ENCODE data around the gene ATP1A3.

ATP1A3 gene

DNA sequence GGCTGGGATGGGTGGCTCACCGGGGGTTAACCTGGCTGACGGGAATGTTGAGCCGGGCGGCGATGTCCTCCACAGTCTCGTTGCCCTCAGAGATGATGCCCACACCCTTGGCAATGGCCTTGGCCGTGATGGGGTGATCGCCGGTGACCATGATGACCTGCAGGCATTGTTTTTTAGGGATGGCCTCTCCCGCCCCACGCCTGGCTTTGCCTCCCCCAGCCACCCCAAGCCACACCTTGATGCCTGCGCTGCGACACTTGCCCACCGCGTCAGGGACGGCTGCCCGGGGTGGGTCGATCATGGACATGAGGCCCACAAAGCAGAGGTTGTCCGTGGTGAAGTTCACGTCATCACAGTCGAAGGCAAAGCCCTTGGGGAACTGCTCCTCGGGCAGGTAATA is 16.1 kb downstream of the ATP1A3 start:
- H3K4me1 ChIP-seq (ENCODE audit: control insufficient read depth in 1 of 2, insufficient read depth in 2 of 2, low read length in 2 of 2) = no peaks in the 10 kb centered on the region

DNA sequence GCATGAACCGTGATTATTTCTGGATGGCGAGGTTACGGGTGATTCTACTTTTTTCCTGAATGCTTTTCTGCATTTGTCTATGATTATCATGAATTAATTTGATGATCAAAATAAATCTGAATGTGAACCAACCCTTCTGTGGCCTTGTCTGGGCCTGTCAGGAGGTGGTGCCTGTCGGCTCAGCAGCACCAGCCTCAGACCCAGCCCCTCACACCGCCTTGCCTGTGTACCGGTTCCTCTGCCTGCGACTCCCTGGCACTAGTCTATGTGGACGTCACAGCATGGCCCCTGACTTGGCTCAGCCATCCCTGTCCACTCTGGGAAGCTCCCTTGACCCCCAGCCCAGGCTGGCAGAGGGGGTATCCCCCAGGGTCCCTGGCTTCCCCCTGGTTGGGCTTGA is 19.4 kb downstream of the ATP1A3 start:
- Histone ChIP-seq H3K36me3 (ENCODE audit: control insufficient read depth in 1 of 2, insufficient read depth in 2 of 2, low read length in 2 of 2) (no peaks in the 10 kb centered on the region), H3K9me3 (ENCODE audit: control insufficient read depth in 1 of 2, low read length in 2 of 2) (no peaks in the 10 kb centered on the region), H3K4me1 (ENCODE audit: control insufficient read depth in 1 of 2, insufficient read depth in 2 of 2, low read length in 2 of 2) (no peaks in the 10 kb centered on the region)

More for the DNA sequence above, 16.1 kb downstream of the ATP1A3 start:
- no peak overlapping the region for H3K4me3 ChIP-seq (ENCODE audit: low read depth in 1 of 2, low read length in 2 of 2)
- no peaks in the 10 kb centered on the region for H3K27me3 ChIP-seq (ENCODE audit: low read depth, low read length)
- no peak overlapping the region for H3K27ac ChIP-seq (ENCODE audit: low read length)
- H3K9me3 ChIP-seq (ENCODE audit: control insufficient read depth in 1 of 2, low read length in 2 of 2) = no peaks in the 10 kb centered on the region
- no peaks in the 10 kb centered on the region for H3K36me3 ChIP-seq (ENCODE audit: control insufficient read depth in 1 of 2, insufficient read depth in 2 of 2, low read length in 2 of 2)

DNA sequence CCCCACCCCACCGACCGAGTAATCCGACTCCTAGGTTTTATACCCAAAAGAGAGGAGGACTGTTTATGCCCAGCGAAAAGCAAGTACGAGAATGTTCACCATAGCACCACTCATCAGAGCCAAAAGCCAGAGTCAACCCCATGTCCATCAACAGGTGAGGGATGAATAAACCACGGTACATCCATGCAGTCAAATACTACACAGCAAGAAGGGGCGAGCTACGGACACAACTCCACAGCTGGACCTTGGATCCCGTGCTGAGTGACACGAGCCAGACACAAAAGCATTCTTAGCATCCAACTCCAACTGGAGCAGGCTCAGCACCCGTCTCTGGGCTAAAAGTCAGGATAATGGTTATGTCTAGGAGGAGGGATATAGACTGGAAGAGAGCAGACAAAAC is 22.7 kb downstream of the ATP1A3 start:
- Histone ChIP-seq H3K36me3 (ENCODE audit: control insufficient read depth in 1 of 2, insufficient read depth in 2 of 2, low read length in 2 of 2) (no peaks in the 10 kb centered on the region), H3K9me3 (ENCODE audit: control insufficient read depth in 1 of 2, low read length in 2 of 2) (no peaks in the 10 kb centered on the region), H3K4me3 (ENCODE audit: low read depth in 1 of 2, low read length in 2 of 2) (no peak overlapping the region), H3K4me1 (ENCODE audit: control insufficient read depth in 1 of 2, insufficient read depth in 2 of 2, low read length in 2 of 2) (no peaks in the 10 kb centered on the region), H3K27me3 (ENCODE audit: low read depth, low read length) (no peaks in the 10 kb centered on the region), H3K27ac (ENCODE audit: low read length) (no peak overlapping the region)

More for the DNA sequence above, 19.4 kb downstream of the ATP1A3 start:
- Histone ChIP-seq H3K27ac (ENCODE audit: low read length) (no peak overlapping the region), H3K4me3 (ENCODE audit: low read depth in 1 of 2, low read length in 2 of 2) (no peak overlapping the region), H3K27me3 (ENCODE audit: low read depth, low read length) (no peaks in the 10 kb centered on the region)

DNA sequence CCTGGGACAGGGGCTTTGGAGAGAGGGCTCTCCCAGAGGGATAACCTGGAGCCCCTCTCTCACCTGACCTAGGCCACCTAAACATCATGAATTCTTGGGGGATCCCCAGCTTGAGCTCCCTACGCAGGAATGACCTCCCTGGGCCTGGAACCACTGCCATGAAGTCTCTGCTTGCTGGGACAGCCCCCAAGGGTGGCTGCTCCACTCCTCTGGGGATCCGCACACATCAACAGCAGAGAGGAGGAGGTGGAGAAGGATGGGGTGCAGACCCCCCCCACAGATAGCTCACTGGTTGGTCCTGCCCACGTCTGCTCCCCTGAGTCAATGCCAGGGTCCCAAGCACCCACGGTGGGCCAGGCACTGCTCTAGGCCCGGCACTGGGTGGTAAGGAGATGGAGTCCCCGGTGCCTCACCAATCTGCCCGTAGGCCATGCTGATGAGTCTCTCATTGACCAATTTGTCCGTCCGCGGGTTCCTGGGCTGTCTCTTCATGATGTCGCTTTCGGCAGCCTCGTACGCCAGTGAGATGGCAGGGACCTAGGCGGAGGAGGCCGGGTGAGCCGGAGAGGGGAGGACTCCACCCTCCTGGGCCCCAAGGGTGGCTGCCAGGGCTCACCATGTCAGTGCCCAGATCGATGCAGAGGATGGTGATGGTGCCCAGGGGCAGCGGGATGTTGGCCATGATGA is 24.1 kb downstream of the ATP1A3 start:
- no peak overlapping the region for H3K4me3 ChIP-seq (ENCODE audit: low read depth in 1 of 2, low read length in 2 of 2)
- H3K4me1 ChIP-seq (ENCODE audit: control insufficient read depth in 1 of 2, insufficient read depth in 2 of 2, low read length in 2 of 2) = no peaks in the 10 kb centered on the region
- no peaks in the 10 kb centered on the region for H3K27me3 ChIP-seq (ENCODE audit: low read depth, low read length)
- H3K9me3 ChIP-seq (ENCODE audit: control insufficient read depth in 1 of 2, low read length in 2 of 2) = no peaks in the 10 kb centered on the region
- H3K36me3 ChIP-seq (ENCODE audit: control insufficient read depth in 1 of 2, insufficient read depth in 2 of 2, low read length in 2 of 2) = no peaks in the 10 kb centered on the region
- no peak overlapping the region for H3K27ac ChIP-seq (ENCODE audit: low read length)

DNA sequence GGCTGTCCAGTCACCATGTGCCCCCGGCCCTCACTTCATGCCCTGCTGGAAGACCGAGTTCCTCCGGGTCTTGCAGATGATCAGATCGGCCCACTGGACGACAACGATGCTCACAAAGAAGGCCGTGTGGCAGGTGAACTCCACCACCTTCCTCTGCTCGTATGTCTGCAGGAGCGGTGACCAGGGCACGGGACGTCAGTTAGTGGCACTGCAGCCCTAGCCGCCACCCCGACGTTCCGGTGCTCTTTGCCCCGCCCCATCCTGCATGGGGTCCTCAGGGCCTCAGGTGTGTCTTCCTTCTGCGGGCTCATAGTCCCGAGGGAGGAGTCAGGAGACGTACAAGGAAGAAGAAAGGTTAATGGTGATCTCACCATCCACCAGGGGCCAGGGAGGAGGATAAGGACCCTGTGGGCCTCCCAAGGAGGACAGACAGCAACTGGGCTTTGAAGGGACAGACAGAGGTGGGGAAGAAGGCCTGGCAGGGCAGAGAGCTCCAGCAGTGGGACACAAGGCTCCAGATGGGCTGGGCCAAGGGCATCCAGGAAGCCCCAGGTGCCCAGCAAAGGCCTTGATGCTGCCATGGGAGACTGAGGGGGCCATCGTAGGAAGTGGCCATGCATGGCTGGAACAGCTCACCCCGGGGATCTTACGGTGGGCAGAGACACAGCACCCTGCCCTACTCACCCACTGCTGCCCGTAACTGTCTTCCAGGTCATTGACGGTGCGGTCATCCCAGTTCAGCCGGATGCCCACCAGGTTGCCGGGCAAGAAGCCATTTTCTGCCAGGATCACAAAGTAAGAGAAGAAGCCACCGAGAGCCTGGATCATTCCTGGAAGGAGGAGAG is 25.1 kb downstream of the ATP1A3 start:
- H3K27me3 ChIP-seq (ENCODE audit: low read depth, low read length) = no peaks in the 10 kb centered on the region
- H3K36me3 ChIP-seq (ENCODE audit: control insufficient read depth in 1 of 2, insufficient read depth in 2 of 2, low read length in 2 of 2) = no peaks in the 10 kb centered on the region
- H3K4me3 ChIP-seq (ENCODE audit: low read depth in 1 of 2, low read length in 2 of 2) = no peak overlapping the region
- H3K27ac ChIP-seq (ENCODE audit: low read length) = no peak overlapping the region
- no peaks in the 10 kb centered on the region for H3K4me1 ChIP-seq (ENCODE audit: control insufficient read depth in 1 of 2, insufficient read depth in 2 of 2, low read length in 2 of 2)
- no peaks in the 10 kb centered on the region for H3K9me3 ChIP-seq (ENCODE audit: control insufficient read depth in 1 of 2, low read length in 2 of 2)

DNA sequence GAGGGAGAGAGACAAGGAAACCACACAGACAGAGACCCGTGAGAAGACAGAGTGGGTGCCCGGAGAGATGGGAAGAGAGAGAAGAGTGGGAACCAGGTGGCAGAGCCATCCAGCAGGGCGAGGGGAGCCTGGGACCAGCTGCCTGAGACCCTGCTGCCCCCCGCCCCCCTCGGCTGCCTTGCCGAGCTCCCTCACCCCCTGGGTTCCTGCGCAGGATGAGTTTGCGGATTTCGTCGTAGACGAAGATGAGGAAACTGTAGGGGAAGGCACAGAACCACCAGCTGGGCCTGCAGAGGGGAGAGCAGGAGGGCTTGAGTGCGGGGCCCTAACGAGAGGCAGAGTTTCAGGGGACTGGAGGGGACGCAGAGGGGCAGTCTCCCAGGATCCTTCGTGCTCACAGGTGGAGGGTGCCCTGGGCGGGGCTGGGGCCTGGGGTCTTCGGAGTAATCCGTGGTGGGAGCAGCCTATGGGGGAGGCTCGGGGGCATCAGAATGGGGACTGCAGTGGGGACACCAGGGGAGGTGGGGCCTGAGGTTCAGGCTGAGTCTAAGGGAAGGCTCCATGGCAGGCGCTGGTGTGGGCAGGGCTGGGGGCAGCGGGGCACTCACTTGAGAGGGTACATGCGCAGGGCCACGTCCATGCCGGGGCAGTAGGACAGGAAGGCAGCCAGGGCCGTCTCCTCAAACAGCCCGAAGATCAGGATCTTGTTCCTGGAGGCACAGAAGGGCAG is 26.8 kb downstream of the ATP1A3 start:
- H3K4me1 ChIP-seq (ENCODE audit: control insufficient read depth in 1 of 2, insufficient read depth in 2 of 2, low read length in 2 of 2) = no peaks in the 10 kb centered on the region
- H3K27me3 ChIP-seq (ENCODE audit: low read depth, low read length) = no peaks in the 10 kb centered on the region
- H3K36me3 ChIP-seq (ENCODE audit: control insufficient read depth in 1 of 2, insufficient read depth in 2 of 2, low read length in 2 of 2) = no peaks in the 10 kb centered on the region
- no peaks in the 10 kb centered on the region for H3K9me3 ChIP-seq (ENCODE audit: control insufficient read depth in 1 of 2, low read length in 2 of 2)
- H3K4me3 ChIP-seq (ENCODE audit: low read depth in 1 of 2, low read length in 2 of 2) = no peak overlapping the region
- H3K27ac ChIP-seq (ENCODE audit: low read length) = no peak overlapping the region

DNA sequence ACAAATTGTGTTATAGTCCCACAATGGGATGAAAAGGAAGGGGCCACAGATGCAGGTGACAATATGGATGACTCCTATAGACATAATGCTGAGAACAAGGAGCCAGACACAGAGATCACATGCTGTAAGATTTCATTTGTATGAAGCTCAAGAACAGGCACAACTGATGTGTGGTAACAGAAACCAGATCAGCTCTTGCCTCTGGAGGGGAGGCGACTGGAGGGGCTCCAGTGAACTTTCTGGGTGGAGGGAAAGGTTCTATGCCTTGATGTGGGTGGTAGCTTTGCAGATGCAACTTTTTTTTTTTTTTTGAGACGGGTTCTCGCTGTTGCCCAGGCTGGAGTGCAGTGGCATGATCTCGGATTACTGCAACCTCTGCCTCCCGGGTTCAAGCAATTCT is 28.9 kb downstream of the ATP1A3 start:
- H3K27ac ChIP-seq (ENCODE audit: low read length) = no peak overlapping the region
- H3K27me3 ChIP-seq (ENCODE audit: low read depth, low read length) = no peaks in the 10 kb centered on the region
- H3K9me3 ChIP-seq (ENCODE audit: control insufficient read depth in 1 of 2, low read length in 2 of 2) = no peaks in the 10 kb centered on the region
- no peak overlapping the region for H3K4me3 ChIP-seq (ENCODE audit: low read depth in 1 of 2, low read length in 2 of 2)
- H3K36me3 ChIP-seq (ENCODE audit: control insufficient read depth in 1 of 2, insufficient read depth in 2 of 2, low read length in 2 of 2) = no peaks in the 10 kb centered on the region
- no peaks in the 10 kb centered on the region for H3K4me1 ChIP-seq (ENCODE audit: control insufficient read depth in 1 of 2, insufficient read depth in 2 of 2, low read length in 2 of 2)

DNA sequence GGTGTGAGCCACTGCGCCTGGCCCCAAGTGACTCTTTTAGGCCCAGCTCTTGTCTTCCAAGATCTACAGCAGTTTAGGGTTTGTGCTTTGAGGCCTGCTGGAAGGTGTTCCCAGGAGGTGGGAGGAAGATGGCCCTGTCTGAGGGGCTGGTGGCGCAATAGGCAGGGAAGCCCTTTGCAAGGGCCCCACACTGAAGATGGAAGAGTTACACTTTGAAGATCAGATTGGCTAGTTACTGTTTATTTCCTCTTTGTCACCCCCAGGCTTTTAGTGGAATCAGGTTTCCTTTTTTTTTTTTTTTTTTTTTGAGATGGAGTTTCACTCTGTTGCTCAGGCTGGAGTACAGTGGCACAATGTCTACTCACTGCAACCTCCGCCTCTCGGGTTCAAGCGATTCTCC is 33.1 kb downstream of the ATP1A3 start:
- H3K36me3 ChIP-seq (ENCODE audit: control insufficient read depth in 1 of 2, insufficient read depth in 2 of 2, low read length in 2 of 2) = peaks cover 0 to 8% of the 10 kb centered on the region in 2 donors
- no peaks in the 10 kb centered on the region for H3K9me3 ChIP-seq (ENCODE audit: control insufficient read depth in 1 of 2, low read length in 2 of 2)
- H3K4me3 ChIP-seq (ENCODE audit: low read depth in 1 of 2, low read length in 2 of 2) = no peak overlapping the region
- no peaks in the 10 kb centered on the region for H3K27me3 ChIP-seq (ENCODE audit: low read depth, low read length)
- no peak overlapping the region for H3K27ac ChIP-seq (ENCODE audit: low read length)
- H3K4me1 ChIP-seq (ENCODE audit: control insufficient read depth in 1 of 2, insufficient read depth in 2 of 2, low read length in 2 of 2) = peaks cover 12 to 16% of the 10 kb centered on the region in 2 donors

DNA sequence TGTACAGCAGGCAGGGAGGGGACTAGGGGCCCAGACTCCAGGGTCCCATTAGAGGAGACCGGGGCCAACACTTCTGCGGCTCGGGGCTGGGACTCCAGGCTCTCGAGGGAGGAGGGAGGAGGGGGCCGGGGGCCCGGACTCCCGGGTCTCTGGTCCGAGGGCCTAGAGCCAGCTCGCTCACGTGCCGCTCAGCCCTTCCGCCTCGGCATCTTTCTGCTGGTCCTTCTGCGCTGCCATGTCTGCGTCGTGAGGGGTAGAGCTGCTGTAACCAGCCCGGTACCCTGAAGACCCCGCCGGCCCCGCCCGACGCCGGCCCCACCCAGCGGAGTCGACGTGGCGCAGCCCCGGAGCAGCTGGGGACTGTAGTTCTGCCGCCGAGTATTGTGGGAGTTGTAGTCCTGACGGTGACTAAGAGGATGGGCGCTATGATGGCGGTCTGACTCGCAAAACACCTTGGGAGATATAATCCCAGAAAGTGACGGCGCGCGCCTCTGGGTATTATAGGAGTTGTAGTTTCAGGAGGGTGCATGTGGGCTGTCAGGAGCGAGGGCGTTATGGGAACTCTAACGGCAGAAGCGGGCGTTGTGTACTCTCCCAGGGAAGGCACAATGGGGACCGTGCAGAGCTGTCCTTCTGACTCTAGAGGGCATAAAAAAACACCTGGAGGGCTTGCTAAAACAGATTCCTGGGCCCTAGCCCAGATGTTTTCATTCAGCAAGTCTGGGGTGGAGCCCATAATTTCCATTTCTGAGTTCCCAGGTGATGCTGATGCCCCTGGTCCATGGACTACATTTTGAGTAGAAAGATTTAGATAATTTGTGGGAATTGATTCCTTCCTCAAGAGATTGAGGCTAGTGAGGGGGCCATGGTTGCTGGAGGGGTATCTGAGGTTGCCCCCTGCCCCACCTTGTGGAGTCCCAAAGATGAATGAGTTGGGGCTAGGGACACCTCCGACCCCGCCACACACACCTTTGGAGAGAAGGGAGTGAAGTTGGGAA is 34.7 kb downstream of the ATP1A3 start, which contains the start of gene RABAC1:
Gene RABAC1, minus strand, starts transcription at position 266 of the 998 bp plus-strand sequence. Its CDS starts 29 bp downstream, at position 237.
- Histone ChIP-seq H3K4me1 (ENCODE audit: control insufficient read depth in 1 of 2, insufficient read depth in 2 of 2, low read length in 2 of 2) (peaks cover 12 to 16% of the 10 kb centered on the region in 2 donors), H3K4me3 (ENCODE audit: low read depth in 1 of 2, low read length in 2 of 2) (peak within 1 kb of the TSS; percentile 79 to 94), H3K27me3 (ENCODE audit: low read depth, low read length) (no peaks in the 10 kb centered on the region)

DNA sequence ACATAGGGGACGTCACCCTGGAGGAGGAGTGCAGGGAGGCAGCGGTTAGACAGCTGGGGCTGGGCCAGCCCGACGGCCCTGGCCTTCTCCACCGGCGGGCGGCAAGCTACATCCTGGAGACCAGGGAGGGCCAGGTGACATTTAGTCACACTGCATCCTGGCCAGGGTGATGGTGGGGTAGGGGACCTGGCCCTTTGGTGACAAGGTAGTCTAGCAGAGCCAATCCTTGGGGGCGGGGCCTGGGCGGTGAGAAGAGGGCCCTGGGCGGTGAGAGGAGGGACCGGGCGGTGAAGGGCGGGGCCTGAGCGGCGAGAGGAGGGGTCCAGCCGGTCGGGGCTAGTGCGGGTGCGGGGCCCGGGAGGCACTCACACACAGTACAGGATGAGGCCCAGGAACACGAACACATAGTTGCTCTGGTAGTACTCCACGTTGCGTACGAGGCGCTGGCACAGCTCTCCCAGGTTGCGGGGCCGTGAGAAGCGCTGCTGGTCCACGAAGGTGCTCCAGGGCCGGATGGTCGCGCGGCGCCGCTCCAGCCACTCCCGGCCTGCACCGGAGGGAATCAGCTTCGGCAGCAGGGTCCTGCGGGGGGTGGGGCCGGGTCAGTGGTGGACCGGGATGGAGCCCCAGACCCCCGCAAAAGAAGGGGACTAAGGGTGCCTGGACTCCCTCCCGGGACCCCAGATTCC is 35.5 kb downstream of the ATP1A3 start:
- Histone ChIP-seq H3K4me3 (ENCODE audit: low read depth in 1 of 2, low read length in 2 of 2) (peak overlapping the region; percentile 79 to 94), H3K36me3 (ENCODE audit: control insufficient read depth in 1 of 2, insufficient read depth in 2 of 2, low read length in 2 of 2) (peaks cover 0 to 14% of the 10 kb centered on the region in 2 donors), H3K4me1 (ENCODE audit: control insufficient read depth in 1 of 2, insufficient read depth in 2 of 2, low read length in 2 of 2) (peaks cover 12 to 16% of the 10 kb centered on the region in 2 donors), H3K27me3 (ENCODE audit: low read depth, low read length) (no peaks in the 10 kb centered on the region), H3K9me3 (ENCODE audit: control insufficient read depth in 1 of 2, low read length in 2 of 2) (no peaks in the 10 kb centered on the region), H3K27ac (ENCODE audit: low read length) (peak overlapping the region; percentile 85)

More for the DNA sequence above, 34.7 kb downstream of the ATP1A3 start, which contains the start of gene RABAC1:
- Histone ChIP-seq H3K27ac (ENCODE audit: low read length) (peak within 1 kb of the TSS; percentile 85), H3K36me3 (ENCODE audit: control insufficient read depth in 1 of 2, insufficient read depth in 2 of 2, low read length in 2 of 2) (peaks cover 0 to 14% of the 10 kb centered on the region in 2 donors), H3K9me3 (ENCODE audit: control insufficient read depth in 1 of 2, low read length in 2 of 2) (no peaks in the 10 kb centered on the region)

Measured in muscle layer of duodenum (tissue), 2 donors.